Measurements from ENCODE around the gene CASK. TPM values are rescaled to one million over a fixed set of nuclear protein-coding genes. Genes with fewer than 3 reads are reported as not detected.

Gene CASK
- total RNA-seq, 1 donor from 2014 or later, result 43.0 TPM

GRCh38 chrX:41858161-41858775, 65.1 kb downstream of the CASK start:
- Mint-ChIP-seq H3K36me3 (ENCODE audit: unreplicated experiment) (no peaks in the 10 kb centered on the region), H3K4me1 (ENCODE audit: unreplicated experiment) (no peaks in the 10 kb centered on the region), H3K9me3 (ENCODE audit: unreplicated experiment) (peaks cover 9% of the 10 kb centered on the region), H3K27me3 (ENCODE audit: unreplicated experiment) (no peaks in the 10 kb centered on the region), H3K4me3 (ENCODE audit: unreplicated experiment) (no peak overlapping the region), H3K27ac (ENCODE audit: unreplicated experiment) (no peak overlapping the region)
- no peak for TF ChIP-seq CTCF (IDR thresholded peaks at IDR 0.05)
- DNase-seq (ENCODE audit: extremely low spot score, unreplicated experiment), result no peak

GRCh38 chrX:41857670-41858069, 65.7 kb downstream of the CASK start:
- H3K36me3 Mint-ChIP-seq (ENCODE audit: unreplicated experiment), result no peaks in the 10 kb centered on the region
- H3K4me3 Mint-ChIP-seq (ENCODE audit: unreplicated experiment), result no peak overlapping the region
- peaks cover 9% of the 10 kb centered on the region for H3K9me3 Mint-ChIP-seq (ENCODE audit: unreplicated experiment)
- no peak for TF ChIP-seq CTCF (IDR thresholded peaks at IDR 0.05)
- no peak overlapping the region for H3K27ac Mint-ChIP-seq (ENCODE audit: unreplicated experiment)
- DNase-seq (ENCODE audit: extremely low spot score, unreplicated experiment), result no peak
- no peaks in the 10 kb centered on the region for H3K4me1 Mint-ChIP-seq (ENCODE audit: unreplicated experiment)
- no peaks in the 10 kb centered on the region for H3K27me3 Mint-ChIP-seq (ENCODE audit: unreplicated experiment)

GRCh38 chrX:41846714-41847113, 76.6 kb downstream of the CASK start:
- Mint-ChIP-seq H3K4me1 (ENCODE audit: unreplicated experiment) (no peaks in the 10 kb centered on the region), H3K4me3 (ENCODE audit: unreplicated experiment) (no peak overlapping the region), H3K27ac (ENCODE audit: unreplicated experiment) (no peak overlapping the region), H3K36me3 (ENCODE audit: unreplicated experiment) (peaks cover 30% of the 10 kb centered on the region), H3K27me3 (ENCODE audit: unreplicated experiment) (no peaks in the 10 kb centered on the region), H3K9me3 (ENCODE audit: unreplicated experiment) (peaks cover 44% of the 10 kb centered on the region)
- DNase-seq (ENCODE audit: extremely low spot score, unreplicated experiment), result no peak
- no peak for TF ChIP-seq CTCF (IDR thresholded peaks at IDR 0.05)

- no peak for TF ChIP-seq CTCF (IDR thresholded peaks at IDR 0.05)
Observed at GRCh38 chrX:41837270-41837944, 85.9 kb downstream of the CASK start.

GRCh38 chrX:41828826-41829225, 94.5 kb downstream of the CASK start:
- TF ChIP-seq CTCF (IDR thresholded peaks at IDR 0.05), result no peak
- Mint-ChIP-seq H3K36me3 (ENCODE audit: unreplicated experiment) (no peaks in the 10 kb centered on the region), H3K27ac (ENCODE audit: unreplicated experiment) (no peak overlapping the region), H3K4me3 (ENCODE audit: unreplicated experiment) (no peak overlapping the region), H3K27me3 (ENCODE audit: unreplicated experiment) (no peaks in the 10 kb centered on the region), H3K4me1 (ENCODE audit: unreplicated experiment) (peaks cover 27% of the 10 kb centered on the region), H3K9me3 (ENCODE audit: unreplicated experiment) (peaks cover 8% of the 10 kb centered on the region)
- no peak for DNase-seq (ENCODE audit: extremely low spot score, unreplicated experiment)

More at GRCh38 chrX:41837270-41837944, 85.9 kb downstream of the CASK start:
- Mint-ChIP-seq H3K9me3 (ENCODE audit: unreplicated experiment) (peaks cover 28% of the 10 kb centered on the region), H3K36me3 (ENCODE audit: unreplicated experiment) (peaks cover 4% of the 10 kb centered on the region), H3K27me3 (ENCODE audit: unreplicated experiment) (no peaks in the 10 kb centered on the region), H3K27ac (ENCODE audit: unreplicated experiment) (no peak overlapping the region), H3K4me3 (ENCODE audit: unreplicated experiment) (no peak overlapping the region), H3K4me1 (ENCODE audit: unreplicated experiment) (no peaks in the 10 kb centered on the region)
- DNase-seq (ENCODE audit: extremely low spot score, unreplicated experiment), result no peak
